Upper lobe of left lung (tissue), 4 donors: ENCODE results near the gene COG7.

ENCODE experiments used
- CTCF ChIP-seq, 6 experiments: fragments of 450-650 bp in 4 of 6; fragments of 200-600 bp in 2 of 6; sonication (generic) in 2 of 6; IDR thresholded peaks; one replicate each; pipeline ENCODE4 v1.5.1; 2016 to 2019; ENCODE audit warnings: antibody characterized with exemption in 6 of 6
- EP300 ChIP-seq, 4 donors: sonication (generic); formaldehyde crosslinking; IDR thresholded peaks; one replicate each; pipeline ENCODE4 v1.5.1; 2017; ENCODE audit warnings: antibody characterized with exemption in 4 of 4, control low read depth in 2 of 4
- POLR2A ChIP-seq, 4 donors: fragments of 450-650 bp; IDR thresholded peaks; one replicate each; pipeline ENCODE4 v1.5.1; 2016 to 2017; ENCODE audit warnings: antibody characterized with exemption in 4 of 4, mild to moderate bottlenecking in 2 of 4

- no peak for TF ChIP-seq CTCF (IDR thresholded peaks at IDR 0.05)
- TF ChIP-seq EP300 (IDR thresholded peaks at IDR 0.05), result no peak
- TF ChIP-seq POLR2A (IDR thresholded peaks at IDR 0.05), result no peak
Measured at GRCh38 chr16:23385441-23385840, 67.5 kb downstream of the COG7 start.
